Lower leg skin (tissue), 3 donors: ENCODE measurements around the gene BICDL2.

Experiments used
- CTCF ChIP-seq, 3 donors: fragments of 450-650 bp; IDR thresholded peaks; one replicate each; pipeline ENCODE4 v1.5.1; 2016; ENCODE audit warnings: antibody characterized with exemption in 3 of 3, mild to moderate bottlenecking in 3 of 3, moderate library complexity in 2 of 3
- POLR2A ChIP-seq, 2 donors: fragments of 450-650 bp; IDR thresholded peaks; one replicate each; pipeline ENCODE4 v1.6.1; 2016 to 2017; ENCODE audit warnings: antibody characterized with exemption in 2 of 2, mild to moderate bottlenecking in 1 of 2, moderate library complexity in 1 of 2

- no peak for TF ChIP-seq CTCF (IDR thresholded peaks at IDR 0.05)
- TF ChIP-seq POLR2A (IDR thresholded peaks at IDR 0.05), result no peak
Measured at GRCh38 chr16:3056336-3057180, 19.8 kb upstream of the BICDL2 start.
